GM19397 (cell line): ENCODE results near the gene ATAD3A.
A peak's percentile ranks its signal among the peaks of the same experiment; 100 is the strongest.
"Not testable (repeated sequence)": the region's sequence is repeated elsewhere in the genome, so short reads cannot be mapped to it uniquely, and the experiment has no call there.

Experiments
- ATAC-seq: cut with Tn5 transposase; IDR thresholded peaks from one replicate; pipeline ENCODE4 v1.9.1; 2021; ENCODE audit warnings: mild to moderate bottlenecking, moderate library complexity; ENCODE audit not compliant: unreplicated experiment

The ATAD3A gene

DNA sequence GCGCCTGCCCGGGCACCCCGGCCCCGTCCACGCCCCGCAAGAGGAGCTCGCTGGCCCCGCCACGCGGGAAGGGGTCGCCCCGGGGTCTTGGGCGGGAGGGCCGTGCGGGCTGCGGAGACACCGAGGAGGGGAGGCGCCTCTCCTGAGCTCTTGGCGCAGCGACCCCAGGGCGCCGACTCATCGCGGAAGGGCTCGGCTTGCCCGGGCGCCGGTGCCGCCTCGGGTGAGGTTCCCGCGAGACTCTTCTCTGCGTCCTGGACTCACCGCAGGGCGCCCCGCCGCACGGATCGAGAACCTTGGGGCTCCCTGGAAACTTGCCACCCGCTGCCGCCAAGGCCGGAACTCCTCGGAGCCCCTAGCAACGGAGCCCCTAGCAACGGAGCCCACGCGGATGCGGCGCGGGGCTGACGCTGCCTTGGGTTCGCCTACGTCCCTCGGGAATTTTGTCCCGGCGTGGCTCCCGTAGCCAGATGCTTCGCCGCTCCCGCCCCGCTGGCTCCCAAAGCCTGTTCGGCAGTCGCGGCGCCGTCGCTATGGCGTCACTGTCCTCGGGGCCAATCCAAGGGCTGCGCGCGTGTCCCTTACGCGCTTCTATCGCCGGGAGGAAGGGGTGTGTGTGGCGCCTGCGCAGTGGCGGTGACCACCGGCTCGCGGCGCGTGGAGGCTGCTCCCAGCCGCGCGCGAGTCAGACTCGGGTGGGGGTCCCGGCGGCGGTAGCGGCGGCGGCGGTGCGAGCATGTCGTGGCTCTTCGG lies at the start of gene ATAD3A:
Gene ATAD3A (plus strand): TSS at position 630 of the 753 bp plus-strand sequence. CDS start 107 bp downstream, at position 737.
- ATAC-seq, result peak; percentile 87

DNA sequence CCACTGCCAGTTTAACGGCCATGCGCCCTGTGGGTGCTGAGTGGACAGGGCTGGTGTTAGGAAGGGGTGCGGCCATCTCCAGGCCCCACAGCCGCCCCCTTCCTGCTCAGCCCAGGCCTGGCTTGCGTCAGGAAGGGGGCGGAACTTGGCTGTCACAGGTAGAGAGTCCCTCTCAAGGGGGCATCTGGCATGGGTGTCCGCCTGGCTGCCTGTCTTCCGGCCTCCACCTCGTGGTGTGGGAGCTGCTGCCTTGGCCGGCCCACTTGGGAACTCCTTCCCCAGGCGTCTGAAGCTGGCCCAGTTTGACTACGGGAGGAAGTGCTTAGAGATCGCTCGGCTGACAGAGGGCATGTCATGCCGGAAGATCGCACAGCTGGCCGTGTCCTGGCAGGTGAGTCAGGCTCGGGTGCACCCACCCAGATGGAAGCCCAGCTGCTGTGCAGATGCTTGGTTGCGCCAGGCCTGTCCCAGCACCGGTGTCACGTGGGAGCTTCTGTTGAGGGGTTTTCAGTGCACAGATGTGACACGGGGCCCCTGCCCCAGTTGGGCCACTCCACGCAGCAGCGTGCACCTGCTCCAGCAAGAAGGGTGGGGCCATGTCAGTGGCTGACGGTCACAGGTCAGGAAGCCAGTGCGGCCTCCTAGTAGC lies 49.5 kb upstream of the ATAD3A start:
- ATAC-seq, result no peak

DNA sequence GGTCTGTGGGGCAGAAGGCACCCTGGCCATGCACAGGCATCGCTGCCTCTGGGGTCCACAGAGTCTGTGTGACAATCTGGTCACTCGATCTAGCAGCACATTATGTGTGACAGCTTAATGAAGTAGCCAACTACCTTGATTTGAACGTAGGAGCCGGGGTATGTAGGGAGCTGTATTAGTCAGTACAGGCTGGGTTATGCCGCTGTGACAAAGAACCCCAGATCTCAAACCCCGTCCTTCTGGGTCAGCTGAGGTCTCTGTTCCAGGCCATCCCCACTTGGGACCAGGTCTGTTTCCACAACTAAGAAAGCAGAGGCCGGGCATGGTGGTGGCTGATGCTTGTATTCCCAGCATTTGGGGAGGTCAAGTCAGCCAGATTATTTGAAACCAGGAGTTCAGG lies 48.6 kb upstream of the ATAD3A start:
- ATAC-seq, result no peak

DNA sequence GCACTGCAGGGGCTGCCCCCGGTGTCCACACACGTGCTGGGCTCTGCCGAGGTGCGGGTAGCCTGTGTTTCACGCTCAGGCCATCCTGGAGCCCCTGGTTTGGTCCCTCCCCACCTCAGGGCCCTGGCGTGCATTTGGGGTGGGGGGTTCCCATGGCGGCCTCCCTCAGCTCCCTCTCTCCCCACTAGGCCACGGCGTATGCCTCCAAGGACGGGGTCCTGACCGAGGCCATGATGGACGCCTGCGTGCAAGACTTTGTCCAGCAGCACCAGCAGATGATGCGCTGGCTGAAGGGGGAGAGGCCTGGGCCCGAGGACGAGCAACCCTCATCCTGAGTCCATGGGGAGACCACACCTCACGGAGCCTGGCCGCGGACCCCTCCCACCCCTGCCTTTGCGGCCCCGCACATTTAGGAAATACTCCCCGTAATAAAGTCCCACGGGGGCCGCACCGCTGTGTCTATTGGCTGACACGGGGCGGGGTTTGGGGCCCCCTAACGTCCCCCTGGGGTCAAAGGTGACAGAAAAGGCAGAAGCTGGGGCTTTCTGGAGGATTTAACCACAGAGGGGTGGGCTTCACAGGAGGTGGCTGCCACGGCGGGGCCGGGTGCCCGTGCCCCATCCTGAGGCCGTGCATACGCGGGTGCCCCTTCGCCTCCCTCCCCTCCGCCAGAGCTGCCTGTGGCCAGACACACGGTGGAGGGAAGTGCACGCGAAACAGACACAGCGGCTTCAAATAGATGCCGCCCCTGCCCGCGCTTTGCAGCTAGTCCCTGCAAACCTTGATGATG lies 43.6 kb upstream of the ATAD3A start:
- not testable (repeated sequence) for ATAC-seq

DNA sequence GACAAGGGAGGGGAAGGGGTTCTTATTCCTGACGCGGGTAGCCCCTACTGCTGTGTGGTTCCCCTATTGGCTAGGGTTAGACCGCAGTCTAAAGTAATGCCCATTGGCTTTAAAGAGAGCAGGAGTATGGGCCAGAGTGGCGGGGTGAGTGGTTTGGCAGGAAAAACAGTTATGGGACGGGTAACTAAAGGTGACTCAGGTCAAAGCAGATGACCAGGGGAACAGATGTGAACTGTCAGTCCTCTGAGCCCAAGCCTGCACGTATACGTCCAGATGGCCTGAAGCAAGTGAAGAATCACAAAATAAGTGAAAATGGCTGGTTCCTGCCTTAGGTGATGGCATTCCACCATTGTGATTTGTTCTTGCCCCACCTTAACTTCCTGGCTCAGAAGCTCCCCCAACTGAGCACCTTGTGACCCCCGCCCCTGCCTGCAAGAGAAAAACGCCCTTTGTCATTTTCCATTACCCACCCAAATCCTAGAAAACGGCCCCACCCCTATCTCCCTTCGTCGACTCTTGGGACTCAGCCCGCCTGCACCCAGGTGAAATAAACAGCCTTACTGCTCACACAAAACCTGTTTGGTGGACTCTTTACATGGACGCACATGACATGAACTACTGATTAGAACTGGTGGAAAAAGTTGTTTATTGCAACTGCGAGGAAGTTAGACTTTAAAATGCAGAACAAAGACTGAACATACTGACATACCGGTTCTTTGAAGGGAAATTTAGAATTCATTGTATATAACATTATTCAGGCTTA lies 41.2 kb upstream of the ATAD3A start:
- ATAC-seq, result no peak

DNA sequence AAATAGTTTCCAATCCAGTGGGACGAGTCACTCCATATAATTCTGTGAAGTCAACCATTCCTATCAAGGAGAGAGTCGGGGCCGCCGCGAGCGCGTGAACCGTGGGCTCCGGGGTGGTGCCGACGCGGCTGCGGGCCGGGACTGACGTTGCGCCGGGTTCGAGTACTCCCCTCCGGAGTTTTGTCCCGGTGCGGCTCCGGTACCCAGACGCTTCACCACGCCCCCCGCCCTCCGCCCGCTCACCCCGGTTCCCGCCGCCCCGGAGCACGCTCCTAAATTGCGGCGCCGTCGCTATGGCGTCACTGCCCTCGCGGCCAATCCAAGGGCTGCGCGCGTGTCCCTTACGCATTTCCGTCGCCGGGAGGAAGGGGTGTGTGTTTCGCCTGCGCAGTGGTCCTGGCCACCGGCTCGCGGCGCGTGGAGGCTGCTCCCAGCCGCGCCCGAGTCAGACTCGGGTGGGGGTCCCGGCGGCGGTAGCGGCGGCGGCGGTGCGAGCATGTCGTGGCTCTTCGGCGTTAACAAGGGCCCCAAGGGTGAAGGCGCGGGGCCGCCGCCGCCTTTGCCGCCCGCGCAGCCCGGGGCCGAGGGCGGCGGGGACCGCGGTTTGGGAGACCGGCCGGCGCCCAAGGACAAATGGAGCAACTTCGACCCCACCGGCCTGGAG lies 40.4 kb upstream of the ATAD3A start, which contains the start of gene ATAD3B:
Gene ATAD3B (plus strand): TSS at position 377 of the 664 bp plus-strand sequence. CDS start 120 bp downstream, at position 497.
- ATAC-seq, result peak; percentile 92

DNA sequence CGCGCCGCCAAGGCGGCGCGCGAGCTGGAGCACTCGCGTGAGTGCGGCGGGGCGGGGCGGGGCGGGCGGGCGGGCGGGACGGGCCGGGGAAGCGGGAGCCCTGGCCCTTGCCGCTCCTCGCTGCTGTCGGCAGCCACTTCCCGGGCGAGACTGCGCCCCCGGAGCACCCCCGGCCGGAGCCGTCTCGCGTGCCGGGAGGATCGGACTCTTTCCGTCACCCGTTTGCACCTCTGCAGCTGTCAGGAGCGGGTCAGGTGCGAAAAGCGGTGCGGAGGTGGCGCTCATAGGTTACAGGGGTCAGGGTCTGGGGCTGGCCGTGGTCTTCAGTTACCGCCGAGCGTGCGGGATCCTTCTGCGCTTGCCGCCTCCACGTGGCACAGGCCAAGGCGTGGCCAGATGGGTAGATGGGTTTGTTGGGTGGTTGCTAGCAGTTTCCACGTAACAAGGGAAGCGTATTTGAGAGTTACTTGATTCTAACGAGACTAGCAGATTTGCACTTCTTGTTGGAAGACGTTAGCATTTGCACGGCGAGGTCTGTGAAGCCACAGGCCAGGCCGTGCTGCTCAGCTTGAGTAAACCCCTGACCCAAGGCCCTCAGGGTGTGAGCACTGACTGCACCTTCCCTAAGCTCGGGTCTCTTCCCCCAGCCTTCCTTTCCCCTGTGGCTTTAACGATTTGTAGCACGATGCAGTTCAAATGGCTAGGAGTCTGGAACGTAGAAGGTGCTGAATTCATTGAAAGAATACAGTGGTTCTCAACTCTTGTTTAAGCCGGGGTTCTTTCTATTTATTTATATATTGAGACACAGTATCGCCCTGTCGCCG lies 39.7 kb upstream of the ATAD3A start:
- peak; percentile 20 for ATAC-seq

DNA sequence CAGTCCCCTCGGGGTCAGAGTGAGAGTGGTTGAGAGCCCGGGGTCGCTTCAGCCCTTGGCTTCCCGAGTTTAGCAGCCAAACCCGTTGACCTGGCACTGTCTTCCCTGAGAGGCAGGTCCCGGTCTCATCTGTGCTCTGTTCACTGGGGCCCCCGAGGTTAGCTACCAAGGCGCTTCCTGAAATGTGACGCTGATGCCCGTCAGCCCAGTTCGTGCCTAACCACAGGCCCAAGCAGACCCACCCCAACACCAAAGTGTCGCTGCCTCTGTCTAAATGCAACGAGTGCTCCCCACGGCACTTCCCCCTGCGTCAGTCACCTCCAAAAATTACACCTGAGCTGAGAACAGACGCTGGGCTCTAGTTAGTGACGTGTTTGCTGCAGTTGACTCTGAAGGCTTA lies 36.0 kb upstream of the ATAD3A start:
- not testable (repeated sequence) for ATAC-seq

DNA sequence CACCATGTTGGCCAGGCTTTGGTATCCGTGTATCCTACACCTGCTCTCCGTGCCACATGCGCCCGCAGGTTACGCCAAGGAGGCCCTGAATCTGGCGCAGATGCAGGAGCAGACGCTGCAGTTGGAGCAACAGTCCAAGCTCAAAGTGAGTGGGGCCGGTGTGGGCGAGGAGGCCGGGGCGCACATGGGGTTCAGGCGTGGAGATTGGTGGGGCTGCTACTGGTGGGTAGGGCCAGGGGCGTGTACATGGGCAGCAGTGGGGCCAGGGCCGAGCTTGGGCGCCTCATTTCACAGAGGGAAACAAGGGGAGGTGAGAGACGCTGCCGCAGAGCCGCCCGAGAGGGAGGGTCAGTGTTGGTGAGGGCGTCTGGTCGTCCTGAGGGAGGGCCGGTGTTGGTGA lies 34.8 kb upstream of the ATAD3A start:
- ATAC-seq, result no peak

DNA sequence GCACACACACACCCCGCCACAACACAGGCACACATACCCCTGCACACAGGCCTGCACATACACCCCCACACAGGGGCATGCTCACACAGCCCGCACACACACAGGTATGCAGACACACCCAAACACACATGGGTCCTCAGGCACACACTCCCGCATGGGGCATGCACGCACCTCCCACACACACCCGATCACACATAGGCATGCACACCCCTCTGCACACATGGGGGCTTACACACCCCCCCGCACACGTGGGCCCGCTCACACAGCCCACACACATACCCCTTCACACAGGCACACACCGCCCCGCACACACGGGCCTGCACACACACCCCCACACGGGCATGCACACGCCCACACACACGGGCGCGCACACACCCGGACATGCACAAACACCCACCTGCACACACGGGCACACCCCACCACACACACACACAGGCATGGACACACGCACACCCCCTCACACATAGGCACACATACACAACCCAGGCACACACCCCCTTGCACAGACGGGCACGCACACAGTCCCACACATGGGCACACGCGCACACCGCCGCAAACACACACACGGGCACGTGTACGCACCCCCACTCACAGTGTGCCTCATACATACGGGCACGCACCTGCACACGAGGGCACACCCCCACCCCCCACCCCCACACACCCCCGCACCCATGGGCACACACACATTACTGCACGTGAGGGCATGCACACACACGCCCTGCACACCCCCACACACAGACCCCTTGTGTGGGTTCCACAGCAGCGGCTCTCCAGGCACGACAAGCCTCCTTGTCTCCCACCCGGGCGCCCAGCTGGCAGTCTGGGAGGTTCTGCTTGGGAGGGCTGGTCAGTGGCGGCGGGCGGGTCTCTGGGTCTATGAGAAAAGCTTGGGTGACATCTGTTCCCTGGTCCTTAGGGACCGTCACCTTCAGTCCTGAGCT lies 32.1 kb upstream of the ATAD3A start:
- ATAC-seq, result no peak

DNA sequence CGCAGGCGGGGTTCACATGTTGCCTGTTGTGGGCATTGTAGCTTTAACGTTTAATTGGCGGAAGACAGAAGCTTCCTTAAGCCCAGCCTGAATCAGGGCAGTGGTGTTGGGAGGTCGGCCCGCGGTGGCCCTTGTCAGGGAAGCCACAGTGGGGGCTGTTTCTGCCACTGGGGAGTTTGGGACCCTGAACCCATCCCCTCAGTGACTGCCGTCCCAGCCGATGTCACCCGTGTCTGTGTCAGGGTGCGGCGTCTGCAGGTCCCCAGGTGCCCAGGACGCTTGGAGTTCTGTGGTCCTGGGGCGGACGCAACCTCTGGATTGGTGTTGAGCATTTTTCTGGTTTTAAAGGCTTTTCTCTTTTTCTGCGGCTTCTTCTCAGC lies 31.5 kb upstream of the ATAD3A start:
- ATAC-seq, result not testable (repeated sequence)

DNA sequence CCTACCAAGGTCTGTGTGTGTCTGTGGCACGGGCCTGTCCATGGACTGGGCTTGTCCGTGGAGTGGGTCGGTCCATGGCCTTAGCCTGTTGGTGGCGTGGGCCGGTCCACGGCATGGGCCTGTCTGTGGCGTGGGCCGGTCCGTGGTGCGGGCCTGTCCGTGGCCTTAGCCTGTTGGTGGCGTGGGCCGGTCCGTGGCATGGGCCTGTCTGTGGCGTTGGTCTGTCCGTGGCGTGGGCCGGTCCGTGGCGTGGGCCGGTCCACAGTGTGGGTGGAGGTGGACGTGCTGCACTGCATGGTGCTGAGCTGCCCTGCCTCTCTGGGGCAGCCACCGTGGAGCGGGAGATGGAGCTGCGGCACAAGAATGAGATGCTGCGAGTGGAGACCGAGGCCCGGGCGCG lies 30.2 kb upstream of the ATAD3A start:
- not testable (repeated sequence) for ATAC-seq

DNA sequence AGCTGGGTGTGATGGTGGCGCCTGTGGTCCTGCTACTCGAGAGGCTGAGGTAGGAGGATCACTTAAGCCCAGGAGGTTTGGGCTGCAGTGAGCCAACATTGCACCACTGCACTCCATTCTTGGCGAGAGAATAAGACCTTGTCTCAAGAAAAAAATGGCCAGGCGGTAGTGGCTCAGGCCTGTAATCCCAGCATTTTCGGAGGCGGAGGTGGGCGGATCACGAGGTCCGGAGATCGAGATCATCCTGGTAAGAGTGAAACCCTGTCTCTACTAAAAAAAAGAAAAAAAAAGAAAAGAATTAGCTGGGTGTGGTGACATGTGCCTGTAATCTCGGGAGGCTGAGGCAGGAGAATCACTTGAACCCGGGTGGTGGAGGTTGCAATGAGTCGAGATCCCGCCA lies 29.1 kb upstream of the ATAD3A start:
- ATAC-seq, result no peak

DNA sequence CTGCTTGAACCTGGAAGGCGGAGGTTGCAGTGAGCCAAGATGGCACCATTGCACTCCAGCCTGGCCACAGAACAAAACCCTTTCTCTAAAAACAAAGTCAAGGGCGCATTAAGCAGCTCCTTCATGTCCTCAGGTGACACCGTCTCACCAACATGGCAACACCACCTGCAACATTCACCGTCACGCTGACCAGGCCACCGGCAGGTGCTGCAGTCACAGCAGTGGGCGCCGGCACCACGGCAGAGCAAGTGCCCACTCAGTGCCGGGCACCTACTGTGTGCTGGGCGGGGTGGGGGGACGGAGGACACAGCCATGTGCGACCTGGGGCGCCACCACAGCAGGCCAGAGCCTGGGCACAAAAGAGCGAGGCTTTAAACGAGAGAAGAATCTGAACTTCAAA lies 28.2 kb upstream of the ATAD3A start:
- no peak for ATAC-seq

DNA sequence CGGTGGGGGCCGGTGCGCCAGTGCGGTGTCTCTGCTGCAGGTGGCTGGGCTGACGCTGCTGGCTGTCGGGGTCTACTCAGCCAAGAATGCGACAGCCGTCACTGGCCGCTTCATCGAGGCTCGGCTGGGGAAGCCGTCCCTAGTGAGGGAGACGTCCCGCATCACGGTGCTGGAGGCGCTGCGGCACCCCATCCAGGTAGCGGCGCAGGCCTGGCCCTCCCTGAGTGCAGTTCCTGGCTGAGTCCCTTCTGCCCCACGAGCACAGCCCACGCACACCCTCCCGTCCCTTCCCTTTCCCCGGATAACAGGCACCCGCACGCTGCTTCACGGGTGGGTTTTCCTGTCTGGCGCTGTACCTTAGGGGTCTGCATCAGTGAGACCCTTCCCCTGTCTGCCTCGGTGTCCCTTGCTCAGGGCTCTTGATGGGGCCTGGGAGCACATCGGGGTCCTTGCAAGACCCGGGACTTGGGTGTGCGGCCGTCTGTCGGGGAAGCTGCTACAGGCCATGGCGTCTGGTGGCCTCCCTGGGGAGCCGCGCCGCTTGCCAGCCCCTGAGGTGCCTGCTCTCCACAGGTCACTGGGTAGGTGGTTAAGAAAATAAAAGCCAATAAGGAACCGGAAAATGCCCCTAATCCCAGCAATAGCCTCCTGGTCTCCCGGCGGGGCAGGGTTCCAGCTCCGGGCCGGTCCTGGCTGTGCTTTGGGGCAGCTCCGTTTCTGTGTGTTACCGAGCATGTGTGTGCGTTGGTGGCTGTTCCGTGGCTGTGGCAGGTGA lies 26.8 kb upstream of the ATAD3A start:
- ATAC-seq, result not testable (repeated sequence)

DNA sequence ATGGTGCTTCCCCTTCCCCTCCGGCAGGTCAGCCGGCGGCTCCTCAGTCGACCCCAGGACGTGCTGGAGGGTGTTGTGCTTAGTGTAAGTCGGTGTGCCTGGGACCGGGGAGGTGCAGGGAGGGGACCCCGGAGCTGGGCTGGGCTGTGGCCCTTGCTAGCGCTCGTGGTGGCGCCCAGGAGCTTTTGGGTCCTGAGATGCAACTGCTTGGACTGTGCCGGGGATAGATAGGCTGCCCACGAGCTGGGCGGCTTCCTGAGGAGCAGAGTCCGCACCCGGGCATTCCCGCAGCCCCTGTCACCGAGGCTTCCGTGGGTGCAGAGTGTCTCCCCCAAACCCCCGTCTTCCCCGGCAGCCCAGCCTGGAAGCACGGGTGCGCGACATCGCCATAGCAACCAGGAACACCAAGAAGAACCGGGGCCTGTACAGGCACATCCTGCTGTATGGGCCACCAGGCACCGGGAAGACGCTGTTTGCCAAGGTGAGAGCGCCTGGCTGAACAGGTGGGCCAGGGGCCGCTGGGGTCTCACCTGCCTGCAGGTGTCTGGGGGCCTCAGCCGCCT lies 26.1 kb upstream of the ATAD3A start:
- not testable (repeated sequence) for ATAC-seq

DNA sequence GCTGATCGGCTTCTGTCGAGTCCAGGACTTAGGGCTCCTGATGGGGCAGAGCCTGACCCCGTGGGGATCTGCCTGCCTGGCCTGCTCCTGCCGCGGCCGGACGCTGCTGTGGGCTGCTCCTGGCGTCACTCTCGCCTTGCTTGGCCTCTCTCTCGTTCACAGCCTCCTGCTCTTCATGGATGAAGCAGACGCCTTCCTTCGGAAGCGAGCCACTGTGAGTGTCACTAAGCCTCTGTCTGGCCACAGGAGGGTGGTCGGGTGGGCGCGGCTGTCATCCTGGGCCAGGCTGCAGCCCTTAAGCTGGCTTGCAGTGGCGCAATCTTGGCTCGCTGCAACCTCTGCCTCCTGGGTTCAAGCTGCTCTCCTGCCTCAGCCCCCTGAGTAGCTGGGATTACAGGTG lies 24.3 kb upstream of the ATAD3A start:
- no peak for ATAC-seq
